Spleen (tissue), 7 donors: Measurements from ENCODE around the gene ANKRD10.

ENCODE experiments used
- POLR2A ChIP-seq, 3 donors: fragments of 450-650 bp; IDR thresholded peaks; one replicate each; pipeline ENCODE4 v1.5.1; 2017; ENCODE audit warnings: antibody characterized with exemption in 3 of 3, mild to moderate bottlenecking in 1 of 3
- TF ChIP-seq, protein P1 (sequence below), 11 experiments: fragments of 200-600 bp in 7 of 11; fragments of 450-650 bp in 4 of 11; sonication (generic) in 4 of 11; IDR thresholded peaks in 8 of 11; conservative IDR thresholded peaks in 3 of 11; 1 replicate in 7 of 11; 2 replicates in 4 of 11; pipeline versions ENCODE4 v1.4.0 to v1.8.0; 2016 to 2021; ENCODE audit warnings: antibody characterized with exemption in 11 of 11, inconsistent platforms in 4 of 11, mild to moderate bottlenecking in 1 of 11
- donor health status: DM: no; HTN: no; CAD: no; lungs with moderate emphysema.
- donor health status: DM: no; HTN: no; CAD: no.
- donor health status: DM: no; HTN: no; CAD: no.

DNA sequence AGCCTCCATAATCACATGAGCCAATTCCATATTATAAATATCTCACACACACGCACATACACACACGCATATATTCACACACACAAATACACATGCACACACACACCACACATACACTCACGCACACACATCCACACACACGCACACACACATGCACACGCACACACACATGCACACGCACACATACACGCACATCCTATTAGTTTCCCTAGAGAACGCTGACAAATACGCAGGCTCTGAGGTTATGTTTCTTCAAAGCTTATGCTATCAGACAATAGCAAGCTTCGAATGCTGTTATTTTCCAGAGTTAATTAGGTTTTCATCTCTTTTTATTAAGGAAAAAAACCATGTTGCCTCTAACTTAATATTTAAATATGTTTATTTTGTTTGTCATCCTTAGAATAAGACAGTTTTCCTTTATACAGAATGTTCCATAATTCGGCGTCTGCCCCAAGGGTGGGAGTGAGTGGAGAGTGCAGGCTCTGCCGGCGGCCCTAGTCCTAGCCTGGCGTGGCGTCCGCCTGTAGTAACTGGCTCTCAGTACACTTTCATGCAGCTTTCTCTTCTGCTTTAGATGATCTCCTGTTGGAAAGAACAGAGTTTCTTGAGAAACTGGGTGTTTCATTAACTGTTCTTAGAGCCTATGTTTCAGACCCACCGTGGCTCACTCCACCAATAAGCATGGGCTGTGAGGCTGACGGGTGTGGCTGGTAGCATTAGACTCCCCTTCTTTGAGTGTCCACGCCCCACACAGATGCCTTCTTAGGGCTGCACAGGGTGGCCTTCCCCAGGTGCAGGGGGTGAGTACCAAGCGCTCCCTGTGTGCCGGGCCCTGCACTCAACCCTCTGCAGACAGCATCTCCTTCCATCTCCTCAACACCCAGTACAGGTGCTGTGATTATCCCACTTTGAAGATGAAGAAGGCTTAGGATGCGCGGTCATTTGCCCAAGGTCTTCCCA lies 30.4 kb upstream of the ANKRD10 start:
- TF ChIP-seq POLR2A (IDR thresholded peaks at IDR 0.05) = no peak
- TF ChIP-seq, protein P1, sequence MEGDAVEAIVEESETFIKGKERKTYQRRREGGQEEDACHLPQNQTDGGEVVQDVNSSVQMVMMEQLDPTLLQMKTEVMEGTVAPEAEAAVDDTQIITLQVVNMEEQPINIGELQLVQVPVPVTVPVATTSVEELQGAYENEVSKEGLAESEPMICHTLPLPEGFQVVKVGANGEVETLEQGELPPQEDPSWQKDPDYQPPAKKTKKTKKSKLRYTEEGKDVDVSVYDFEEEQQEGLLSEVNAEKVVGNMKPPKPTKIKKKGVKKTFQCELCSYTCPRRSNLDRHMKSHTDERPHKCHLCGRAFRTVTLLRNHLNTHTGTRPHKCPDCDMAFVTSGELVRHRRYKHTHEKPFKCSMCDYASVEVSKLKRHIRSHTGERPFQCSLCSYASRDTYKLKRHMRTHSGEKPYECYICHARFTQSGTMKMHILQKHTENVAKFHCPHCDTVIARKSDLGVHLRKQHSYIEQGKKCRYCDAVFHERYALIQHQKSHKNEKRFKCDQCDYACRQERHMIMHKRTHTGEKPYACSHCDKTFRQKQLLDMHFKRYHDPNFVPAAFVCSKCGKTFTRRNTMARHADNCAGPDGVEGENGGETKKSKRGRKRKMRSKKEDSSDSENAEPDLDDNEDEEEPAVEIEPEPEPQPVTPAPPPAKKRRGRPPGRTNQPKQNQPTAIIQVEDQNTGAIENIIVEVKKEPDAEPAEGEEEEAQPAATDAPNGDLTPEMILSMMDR (IDR thresholded peaks at IDR 0.05 in 8 of 11, conservative IDR thresholded peaks at IDR 0.05 in 3 of 11) = no peak
